GM19238 (cell line): Measurements from ENCODE around the gene MISP3.

Experiments
- DNase-seq: peaks from one replicate; pipeline ENCODE4 v3.0.0; 2011; ENCODE audit warnings: low spot score; ENCODE audit not compliant: insufficient read length

Gene MISP3

DNA sequence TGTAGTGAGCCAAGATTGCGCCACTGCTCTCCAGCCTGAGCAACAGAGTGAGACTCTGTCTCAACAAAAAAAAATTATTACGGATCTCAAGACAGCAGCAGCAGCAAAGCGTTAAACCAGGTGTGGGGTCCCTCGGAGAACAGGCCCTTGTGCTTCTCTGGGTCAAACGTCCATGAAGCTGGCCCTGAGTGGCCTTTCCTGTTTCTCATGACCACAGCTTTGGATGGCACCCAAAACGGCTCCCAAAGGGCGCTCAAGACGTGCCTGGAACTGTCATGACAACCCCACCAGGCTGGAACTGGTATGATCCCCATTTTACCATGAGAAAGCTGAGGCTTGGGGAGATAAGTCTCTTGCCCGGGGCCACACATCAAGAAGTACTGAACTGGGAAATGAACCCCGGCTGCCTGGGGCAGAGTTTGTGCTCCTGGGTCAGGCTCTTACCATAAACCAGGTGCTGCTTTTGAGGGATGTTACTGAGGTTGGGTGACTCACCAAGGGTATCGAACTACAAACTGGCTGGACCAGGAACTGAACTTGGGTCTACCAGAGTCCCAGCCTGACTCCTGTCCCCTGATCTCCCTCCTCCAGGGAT, 29.6 kb downstream of the MISP3 start:
- no peak for DNase-seq

DNA sequence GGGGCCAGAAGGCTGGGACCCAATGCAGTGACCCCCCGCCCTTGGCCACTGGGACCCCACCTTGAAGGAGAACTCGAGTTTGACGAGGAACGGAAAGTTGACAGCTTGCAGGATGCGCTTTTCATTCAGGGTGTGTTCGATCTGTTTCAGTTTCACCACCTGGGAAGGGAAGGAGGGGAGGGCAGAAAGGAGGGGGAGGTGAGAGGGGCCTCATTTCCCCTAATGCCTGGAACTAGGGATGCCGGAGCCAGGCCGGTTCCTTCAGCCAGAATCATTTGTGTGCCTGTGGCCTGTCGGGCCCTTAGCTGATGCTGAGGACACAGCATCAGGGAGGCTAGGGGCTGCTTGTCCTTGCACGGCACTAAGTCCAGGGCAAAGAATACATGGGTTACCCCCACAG, 30.2 kb downstream of the MISP3 start:
- no peak for DNase-seq

DNA sequence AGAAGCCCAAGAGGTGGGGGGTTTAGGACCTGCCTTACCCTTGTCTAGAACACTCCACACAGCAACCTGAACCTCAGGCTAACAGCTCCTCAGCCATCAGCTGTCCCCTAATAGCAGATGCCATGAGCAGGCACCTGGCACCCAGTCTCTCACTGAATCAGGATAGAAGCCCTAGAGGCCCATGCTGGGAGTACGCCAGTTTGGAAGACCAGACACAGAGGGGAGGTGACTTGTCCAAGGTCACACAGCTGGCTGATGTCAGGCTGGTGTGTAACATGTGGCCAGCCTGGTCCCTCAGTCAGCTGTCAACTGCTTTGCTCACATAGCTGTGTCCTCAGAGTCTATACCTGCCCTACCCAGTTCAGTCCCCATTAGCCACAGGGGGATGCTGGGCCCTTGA, 30.7 kb downstream of the MISP3 start:
- no peak for DNase-seq

DNA sequence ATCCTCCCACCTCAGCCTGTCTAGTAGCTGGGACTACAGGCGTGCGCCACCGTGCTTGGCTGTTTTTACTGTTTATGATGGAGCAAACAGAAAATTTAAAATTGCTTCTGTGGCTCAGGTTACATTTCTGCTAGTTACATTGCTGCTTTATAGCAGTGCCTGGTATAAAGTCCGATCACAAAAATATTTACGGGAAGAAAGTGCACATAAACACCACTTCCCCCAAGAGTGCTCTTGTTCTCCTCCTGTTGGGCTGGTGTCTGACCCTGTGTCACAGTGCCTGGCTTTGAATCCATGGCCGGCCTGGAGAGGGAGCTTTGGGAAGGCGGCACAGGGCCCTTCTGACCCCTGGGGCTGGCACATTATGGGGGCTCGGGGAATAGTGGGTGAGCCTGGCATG, 33.1 kb downstream of the MISP3 start:
- no peak for DNase-seq

DNA sequence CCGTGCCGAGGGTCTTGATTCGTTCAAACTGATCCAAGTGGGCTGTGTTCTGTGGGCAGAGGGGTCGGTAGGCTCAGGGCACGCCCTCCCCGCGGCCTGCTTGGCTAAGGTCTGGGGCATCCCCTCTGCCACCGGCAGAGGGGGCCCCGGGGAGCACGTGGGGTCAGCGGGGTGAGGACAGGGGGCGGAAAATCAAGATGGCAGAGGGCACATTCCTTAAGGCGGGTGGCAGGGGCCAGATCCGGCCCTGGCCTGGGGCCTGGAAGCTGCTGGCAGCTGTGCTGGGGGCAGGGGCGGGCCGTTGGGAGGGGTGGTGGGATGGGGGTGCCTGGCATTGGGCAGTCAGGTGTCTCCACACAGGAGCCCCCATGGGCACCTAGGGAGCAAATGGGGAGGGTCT, 34.3 kb downstream of the MISP3 start:
- no peak for DNase-seq

DNA sequence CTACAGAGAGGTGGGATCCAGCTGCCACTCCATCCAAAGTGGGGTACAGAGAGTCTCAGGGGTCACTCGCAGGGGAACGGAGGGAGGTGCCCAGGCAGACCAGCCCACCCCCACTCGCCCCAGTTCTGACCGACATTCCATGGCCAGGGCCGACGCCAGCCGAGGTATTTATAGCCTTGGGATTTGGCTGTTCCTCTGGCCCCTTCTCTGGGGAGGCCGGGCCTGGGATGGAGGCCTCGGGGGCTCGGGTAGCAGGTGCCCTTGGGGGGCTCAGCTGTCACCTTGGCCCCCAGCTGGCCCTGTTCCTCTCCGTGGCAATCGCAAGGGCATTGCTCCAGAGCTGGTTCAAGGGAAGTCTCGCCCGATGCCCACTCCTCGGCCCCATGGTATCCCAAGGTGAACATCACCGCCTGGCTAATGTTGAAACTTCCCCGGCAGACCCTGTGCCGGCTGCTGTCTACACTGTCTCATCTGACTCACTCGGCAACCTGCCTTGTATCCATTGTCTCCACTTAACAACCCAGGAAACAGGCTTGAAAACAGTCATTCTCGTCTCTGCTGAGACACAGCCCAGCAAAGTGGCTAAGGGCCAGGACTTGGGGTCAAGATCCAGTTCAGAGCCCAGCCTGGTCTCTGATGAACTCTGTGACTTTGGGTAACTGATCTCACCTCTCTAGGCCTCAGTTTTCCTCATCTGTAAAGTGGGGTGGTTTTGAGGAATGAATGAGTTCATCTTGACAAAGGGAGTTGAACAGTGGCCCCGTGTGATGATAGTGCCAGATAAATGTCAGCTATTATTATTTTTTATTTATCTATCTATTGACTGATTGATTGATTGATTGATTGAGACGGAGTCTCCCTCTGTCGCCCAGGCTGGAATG, 35.2 kb downstream of the MISP3 start:
- no peak for DNase-seq

DNA sequence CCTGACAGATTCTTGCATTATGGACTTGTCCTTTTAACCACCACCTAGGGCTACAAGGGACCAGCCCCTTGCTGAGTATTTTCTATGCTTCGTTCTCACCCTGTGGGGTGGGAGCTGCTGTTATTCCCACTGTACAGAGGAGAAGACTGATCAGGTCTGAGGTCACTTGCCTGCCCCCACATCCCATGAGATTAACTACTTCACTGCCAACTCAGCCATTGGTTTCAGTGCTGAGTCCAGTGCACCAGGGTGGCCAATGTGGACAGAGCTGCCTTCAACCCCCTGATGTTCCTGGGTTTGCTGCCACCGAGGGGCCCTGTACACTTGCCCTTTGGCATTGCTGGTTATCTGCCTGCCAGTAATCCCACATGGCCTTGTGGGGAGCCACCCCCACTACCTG, 38.1 kb downstream of the MISP3 start:
- no peak for DNase-seq

DNA sequence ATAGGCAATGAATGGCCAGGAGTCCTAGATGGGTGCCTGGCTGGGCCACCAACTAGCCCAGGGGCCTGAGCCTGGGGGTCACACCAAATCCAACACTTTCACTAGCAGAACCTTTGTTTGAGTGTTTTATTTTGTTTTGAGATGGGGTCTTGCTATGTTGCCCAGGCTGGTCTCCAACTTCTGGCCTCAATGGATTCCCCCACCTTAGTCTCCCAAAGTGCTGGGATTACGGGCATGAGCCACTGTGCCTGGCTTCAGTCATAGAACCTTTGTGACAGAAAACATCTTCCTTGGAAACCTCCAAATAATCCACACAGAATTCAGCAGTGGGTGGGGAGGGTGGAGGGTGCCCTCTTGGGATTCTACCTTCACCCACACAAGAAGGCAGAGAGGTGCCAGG, 38.9 kb downstream of the MISP3 start:
- no peak for DNase-seq

DNA sequence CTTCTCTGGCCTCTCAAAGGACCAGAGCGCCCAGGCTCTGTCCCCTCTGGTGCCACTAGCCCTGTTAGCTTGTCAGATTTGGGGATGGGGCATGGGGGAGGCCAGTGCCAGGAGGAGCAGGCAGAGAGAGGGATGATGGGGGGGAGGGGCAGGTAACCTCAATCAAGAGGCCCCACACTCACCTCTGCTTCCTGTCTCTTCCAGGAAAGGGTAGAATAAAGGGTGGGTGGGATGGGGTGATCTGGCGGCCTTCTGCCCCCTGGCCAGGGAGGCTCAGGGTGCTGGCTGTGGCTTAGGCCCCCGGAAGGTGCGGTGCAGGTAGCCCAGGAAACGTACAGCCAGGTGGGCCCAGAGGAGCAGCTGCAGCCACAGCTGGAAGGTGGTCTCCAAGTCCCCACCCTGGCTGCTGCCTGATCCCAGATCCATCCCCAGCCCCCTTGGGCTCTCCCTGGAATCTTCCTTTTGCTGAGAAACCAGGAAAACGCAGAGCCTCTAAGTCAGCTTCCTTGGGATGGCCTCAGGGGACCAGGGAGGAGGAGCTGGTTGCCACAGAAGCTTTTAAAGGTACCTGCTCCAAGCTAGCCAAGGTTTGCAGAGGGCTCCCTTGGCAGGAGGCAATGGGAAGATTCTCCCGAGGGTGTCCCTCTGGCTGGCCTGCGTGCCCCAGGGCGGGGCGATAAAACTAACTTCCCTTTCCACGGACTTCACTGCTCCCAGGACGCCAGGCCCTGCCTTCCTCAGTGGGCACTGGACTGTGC, 39.6 kb downstream of the MISP3 start:
- DNase-seq, result no peak

DNA sequence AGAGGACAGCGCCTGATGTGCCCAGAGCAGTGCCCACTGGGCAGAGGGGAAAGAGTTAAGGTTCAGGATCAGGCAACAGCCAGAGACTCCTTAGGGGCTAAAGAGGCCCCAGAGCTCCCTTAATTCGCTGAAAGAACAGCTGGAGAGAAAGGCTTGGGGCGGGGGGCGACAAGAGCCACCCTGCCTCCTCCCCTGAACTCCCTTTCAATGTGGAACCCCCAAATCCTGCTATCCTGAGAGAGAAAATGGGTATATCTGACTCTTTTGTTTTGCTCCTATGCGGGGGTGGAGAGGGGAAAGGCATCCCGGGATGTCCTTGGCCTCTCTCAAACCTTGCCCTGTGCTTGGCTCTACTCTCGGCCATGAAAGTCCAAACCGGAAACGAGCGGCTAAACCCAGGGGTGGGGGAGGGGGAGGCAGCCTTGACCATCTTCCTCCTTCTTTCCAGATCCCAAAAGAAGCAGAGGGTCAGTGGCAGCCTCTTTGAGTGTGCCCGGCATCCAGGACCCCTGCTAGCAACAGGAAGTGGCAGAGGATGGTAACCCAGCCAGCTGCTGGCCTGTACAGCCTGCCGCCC, 40.3 kb downstream of the MISP3 start:
- no peak for DNase-seq

DNA sequence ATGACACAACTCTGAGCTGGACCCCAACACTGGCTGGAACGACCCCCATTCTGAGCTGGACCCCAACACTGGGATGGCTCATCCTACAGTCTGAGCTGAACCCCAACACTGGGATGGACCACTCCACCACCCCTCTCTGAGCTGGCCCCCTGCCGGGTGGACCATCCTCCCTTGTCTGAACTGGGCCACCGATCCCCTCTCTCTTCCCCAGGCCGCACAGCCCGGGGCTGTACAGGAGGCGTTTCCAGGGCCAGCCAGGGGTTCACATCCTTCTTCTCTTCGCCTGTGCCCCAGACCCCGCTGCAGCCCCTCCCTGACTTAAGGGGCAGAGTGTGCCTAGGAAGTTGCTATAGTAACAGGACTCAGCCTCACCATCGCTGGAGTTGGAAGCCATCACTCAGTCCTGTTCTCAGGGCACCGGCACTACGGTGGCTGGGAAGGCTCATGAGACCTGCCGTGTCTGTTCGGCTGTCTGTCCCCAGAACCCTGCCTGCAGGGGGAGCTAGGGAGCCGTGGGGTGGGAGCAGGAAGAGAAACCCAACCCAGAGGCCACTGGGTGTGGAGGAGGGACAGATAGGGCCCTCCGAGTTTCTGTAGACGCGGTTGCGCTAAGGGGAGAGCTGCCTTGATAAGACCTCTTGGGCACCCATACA, 41.3 kb downstream of the MISP3 start:
- DNase-seq, result no peak

DNA sequence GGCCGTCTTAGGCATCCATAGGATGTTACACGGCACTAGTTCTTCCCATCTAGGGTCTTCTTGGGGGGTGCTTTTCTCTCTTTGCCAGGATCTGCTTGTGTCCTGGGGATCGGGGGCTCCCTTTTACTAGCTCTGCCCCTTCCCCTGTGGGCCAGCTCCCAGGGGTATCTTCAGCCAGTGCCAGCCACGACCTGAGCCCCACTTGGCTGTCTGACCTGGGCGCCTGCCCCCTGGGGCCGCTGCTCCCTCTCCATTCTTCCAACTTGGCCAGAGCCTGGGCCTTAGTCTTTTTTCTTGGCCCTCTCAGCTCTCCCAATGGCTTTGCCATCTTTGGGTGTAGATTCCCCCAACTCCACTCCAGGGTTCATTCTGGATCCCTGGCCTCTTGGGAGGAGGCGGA, 41.9 kb downstream of the MISP3 start:
- DNase-seq, result no peak

DNA sequence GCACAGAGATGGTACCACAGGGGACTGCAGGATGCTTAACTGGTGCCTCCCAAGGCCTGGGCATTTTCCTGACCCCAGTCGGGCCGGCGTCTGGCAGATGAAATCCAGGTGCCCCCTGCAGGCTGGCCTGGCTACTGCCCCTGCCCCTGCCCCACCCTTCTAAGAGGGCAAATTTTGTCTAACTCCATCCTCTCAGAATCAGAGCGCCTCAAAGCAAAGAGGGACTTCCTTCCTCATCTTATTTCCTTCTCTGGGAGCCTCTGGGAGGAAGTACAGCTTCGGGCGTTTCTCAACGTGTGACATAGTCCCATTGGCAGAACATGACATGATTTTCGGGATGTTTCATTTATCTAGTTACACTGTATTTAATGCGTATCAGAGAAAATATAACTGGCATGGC, 42.3 kb downstream of the MISP3 start:
- DNase-seq, result peak; percentile 43

DNA sequence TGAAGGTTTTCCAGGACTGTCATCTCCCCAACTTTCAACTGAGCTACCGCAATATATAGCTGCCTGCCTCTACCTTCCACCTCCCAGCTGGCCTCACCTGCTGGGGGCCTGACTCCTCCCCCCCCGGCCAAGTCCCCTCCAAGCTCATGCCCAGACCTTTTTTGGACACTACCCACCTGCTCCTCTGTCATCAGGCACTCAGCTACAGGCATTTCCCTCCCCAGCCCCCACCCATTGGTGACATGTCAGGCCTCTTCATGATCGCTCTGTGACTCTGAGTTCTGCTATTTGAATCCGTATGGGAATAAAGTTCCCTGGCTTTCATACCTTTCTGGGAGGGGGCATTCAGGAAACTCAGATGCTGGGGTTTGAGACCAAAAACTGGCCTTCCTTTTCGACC, 43.2 kb downstream of the MISP3 start:
- DNase-seq, result no peak

DNA sequence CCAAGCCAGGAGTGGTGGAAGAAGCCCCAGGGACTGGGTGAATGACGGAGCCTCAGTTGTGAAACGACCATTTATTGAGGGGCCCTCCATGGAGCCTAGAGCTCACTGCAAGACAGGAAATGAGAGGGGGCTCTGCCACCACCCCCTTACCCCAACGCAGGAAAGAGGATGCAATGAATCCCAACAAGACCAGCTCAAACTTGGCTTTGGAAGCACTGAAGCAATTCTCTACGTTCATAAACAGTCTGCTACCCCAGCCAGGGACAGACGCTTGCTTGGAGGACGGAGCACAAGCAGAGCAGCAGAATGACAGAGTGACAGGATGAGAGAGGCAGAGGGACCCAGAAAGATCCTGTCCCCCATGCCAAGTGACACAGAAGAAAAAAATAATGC, 43.9 kb downstream of the MISP3 start:
- no peak for DNase-seq

DNA sequence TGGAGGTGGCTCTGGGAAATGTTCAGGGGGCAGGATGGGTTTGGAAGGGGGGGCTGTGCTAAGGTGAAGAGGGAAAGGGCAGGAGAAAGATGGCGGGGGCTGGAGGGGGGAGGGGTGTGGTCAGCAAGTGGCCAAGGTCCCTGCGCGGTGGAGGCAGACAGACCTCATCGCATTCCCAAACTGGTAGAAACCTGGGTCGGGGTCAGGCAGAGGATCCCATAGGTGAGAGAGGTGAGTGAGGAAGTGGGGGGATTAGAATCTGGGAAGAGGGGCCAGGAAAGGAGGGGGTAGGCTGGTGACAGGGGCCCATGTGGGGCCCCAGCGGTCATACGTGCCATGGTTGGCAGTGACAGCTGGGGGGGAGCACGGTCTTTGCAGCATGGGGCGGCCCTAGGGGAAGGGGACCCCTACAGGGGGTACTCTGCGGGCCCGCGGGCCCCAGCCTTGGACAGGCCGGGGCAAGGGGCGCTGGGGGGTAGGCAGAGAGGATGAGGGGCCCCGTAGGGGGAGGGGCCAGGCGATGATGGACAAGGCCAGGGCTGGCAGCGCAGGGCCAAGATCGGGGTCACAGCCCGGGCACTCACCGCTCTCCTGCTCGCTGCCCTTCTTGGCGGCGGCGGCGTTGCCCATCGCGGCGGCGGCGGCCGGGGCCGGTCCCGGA, 44.5 kb downstream of the MISP3 start:
- no peak for DNase-seq

DNA sequence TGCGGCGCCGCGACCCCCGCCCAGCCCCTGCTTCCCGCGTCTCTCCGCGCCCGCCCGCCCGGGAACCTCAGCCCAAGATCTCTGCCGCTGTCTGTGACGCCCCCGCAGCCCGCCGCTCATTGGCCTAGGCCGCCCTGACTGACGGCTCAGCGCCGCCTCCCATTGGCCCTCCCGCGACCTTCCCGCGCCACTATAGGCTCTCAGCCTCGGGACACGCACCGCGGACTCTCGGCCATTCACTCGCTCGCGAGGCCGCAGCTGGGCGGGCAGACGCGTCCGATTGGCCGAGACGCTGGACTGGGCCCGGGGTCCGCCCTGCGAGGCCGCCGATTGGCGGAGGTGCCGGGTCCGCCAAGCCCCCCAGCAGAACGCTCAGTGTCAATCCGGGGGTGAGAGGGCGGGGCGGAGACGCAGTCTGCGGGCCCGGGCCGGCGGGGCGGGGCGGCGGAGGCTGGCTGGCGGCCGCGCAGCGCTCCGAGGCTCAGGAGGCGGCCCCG, 45.1 kb downstream of the MISP3 start, which contains the start of gene PRKACA:
Gene PRKACA (minus strand): TSS at position 95 of the 497 bp plus-strand sequence. CDS start 215 bp downstream, outside the sequence.
- peak; percentile 100 for DNase-seq

DNA sequence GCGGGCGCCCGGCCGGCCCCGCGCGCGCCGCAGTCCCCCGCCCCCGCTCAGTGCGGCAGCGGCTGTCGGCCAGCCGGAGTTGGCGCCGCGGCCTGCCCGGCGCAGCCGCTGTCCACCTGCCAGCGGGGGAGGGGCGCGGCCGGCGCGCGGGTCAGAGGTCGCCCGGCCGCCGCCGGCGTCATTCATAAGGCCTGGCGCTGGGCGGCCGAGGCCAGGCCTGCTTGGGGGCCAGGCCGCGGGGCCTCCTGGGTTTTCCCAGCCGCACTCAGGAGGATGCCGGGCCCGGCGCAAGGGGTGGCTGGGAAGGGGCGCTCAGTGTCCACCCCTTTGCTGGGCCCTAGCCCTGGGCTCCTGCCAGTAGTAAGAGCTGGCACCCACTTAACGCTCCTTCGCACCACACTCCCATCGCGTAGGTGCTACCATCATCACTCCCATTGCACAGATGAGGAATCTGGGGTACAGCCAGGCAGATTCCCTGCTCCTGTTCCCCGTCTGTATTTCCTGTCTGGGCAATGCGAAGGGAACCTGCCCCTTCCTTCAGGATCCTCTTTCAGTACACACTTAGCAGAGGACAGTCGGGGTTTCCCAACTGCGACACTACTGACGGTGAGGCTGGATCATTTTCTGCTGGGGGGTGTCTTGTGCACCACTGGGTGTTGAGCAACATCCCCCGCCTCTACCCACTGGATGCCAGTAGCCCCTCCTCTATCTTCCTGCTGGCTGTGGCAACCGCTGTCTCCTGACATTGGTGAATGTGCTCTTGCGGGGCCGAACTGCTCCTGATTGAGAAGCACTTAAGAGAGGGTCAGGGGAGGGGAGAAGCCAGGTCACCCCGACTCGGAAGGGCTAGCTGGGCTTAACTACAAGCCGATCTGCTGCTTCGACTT, 45.8 kb downstream of the MISP3 start:
- DNase-seq, result no peak

DNA sequence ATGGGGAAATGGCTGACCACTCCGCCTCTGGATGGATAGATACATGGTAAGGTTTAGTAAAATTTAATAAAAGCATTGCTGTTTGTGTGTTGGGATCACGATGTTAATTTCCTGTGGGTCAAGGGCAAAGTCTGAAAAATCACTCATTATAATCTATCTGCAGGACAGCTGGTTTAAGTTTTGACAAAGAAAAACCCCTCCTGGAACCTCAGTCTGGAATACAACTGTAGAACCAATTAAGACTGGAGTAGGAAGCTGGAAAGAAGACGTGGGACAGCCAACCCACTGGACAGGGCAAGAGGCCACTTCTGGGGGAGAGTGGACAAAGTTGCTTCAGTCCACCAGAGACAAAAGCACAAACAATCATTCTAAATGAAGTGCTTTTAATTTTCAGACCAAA, 46.6 kb downstream of the MISP3 start:
- DNase-seq, result no peak
